Erythroblast (primary cell): ENCODE results near the gene OTP.

Source experiments
- GATA1 ChIP-seq: IDR thresholded peaks from 2 replicates; pipeline ENCODE4 v1.6.1; 2011; ENCODE audit warnings: low read depth, mild to moderate bottlenecking, control low read depth, low read length, moderate library complexity
- POLR2A ChIP-seq: IDR thresholded peaks from 2 replicates; pipeline ENCODE4 v1.6.1; 2011; ENCODE audit warnings: mild to moderate bottlenecking, low read length

DNA sequence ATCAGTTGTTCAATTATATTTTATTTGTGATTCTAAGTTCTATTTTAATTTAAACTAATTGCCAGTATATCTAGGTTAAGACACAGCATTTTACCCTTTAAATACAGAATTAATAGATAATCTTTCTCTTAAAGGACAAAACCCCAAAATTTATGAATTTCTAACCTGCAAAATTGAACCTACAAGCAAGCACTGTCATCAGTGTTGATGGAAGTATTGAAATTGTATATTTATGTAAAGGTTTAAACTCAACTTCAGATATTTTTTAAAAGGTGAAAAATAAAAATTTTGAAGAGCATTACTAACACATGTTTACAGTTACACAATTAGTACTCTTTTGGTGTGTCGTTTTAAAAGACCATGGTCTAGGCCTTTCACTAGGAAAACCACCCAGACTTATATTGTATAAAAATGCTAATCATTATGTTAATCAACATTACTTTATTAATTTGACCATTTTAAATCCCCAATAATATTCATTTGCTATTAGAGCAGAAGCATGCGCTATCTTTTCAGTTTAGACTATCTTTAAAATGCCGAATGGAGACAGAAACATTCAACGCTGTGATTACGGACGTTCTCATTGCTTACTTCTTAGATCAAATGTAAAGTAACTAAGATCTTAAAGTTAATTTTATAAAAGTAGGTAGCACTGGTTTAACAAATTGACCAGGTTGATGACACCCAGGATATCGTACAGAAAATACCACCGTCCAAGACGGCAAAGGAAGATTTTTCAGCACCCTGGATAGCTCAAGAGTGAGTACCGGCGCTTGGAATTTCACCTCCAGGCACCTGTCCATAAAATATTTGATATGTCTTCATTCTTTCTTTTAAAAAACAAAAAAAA is 3.2 kb downstream of the OTP start:
- TF ChIP-seq POLR2A (no peak), GATA1 (no peak)
